ENCODE results near the gene FCGBP.
"Not testable (repeated sequence)": the region's sequence is repeated elsewhere in the genome, so short reads cannot be mapped to it uniquely, and the experiment has no call there.

GRCh38 chr19:39903486-39904091 lies 30.8 kb downstream of the FCGBP start:
- not testable (repeated sequence) for TF ChIP-seq EZH2phosphoT487 (IDR thresholded peaks at IDR 0.05; ENCODE audit: borderline replicate concordance, low read length)
- TF ChIP-seq, protein P1, sequence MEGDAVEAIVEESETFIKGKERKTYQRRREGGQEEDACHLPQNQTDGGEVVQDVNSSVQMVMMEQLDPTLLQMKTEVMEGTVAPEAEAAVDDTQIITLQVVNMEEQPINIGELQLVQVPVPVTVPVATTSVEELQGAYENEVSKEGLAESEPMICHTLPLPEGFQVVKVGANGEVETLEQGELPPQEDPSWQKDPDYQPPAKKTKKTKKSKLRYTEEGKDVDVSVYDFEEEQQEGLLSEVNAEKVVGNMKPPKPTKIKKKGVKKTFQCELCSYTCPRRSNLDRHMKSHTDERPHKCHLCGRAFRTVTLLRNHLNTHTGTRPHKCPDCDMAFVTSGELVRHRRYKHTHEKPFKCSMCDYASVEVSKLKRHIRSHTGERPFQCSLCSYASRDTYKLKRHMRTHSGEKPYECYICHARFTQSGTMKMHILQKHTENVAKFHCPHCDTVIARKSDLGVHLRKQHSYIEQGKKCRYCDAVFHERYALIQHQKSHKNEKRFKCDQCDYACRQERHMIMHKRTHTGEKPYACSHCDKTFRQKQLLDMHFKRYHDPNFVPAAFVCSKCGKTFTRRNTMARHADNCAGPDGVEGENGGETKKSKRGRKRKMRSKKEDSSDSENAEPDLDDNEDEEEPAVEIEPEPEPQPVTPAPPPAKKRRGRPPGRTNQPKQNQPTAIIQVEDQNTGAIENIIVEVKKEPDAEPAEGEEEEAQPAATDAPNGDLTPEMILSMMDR (conservative IDR thresholded peaks at IDR 0.05; ENCODE audit: low read depth, low read length), result not testable (repeated sequence)
